Smooth muscle cell (in vitro differentiated cells): ENCODE results near the gene LILRB5. TPM values are rescaled to one million over a fixed set of nuclear protein-coding genes. Genes with fewer than 3 reads are reported as not detected.

Source experiments
- DNase-seq: peaks from one replicate; lab custom pipeline; 2025; ENCODE audit not compliant: unreplicated experiment; lab: John Stamatoyannopoulos, UW
- H2AFZ ChIP-seq: fragments of 200-600 bp; sonication (generic); 2 replicates; pipeline ENCODE4 v1.6.0; 2016; ENCODE audit warnings: antibody characterized with exemption, low read depth, mild to moderate bottlenecking
- H3F3A ChIP-seq: fragments of 200-600 bp; sonication (generic); 2 replicates; pipeline ENCODE4 v1.6.0; 2017; ENCODE audit warnings: antibody characterized with exemption, low read depth
- H3K27ac ChIP-seq: fragments of 200-600 bp; sonication (generic); 2 replicates; pipeline ENCODE4 v1.5.1; 2016; ENCODE audit warnings: low read depth, mild to moderate bottlenecking
- H3K27me3 ChIP-seq: fragments of 200-600 bp; sonication (generic); 2 replicates; pipeline ENCODE4 v1.6.1; 2016; ENCODE audit warnings: low read depth, mild to moderate bottlenecking
- H3K36me3 ChIP-seq: fragments of 200-600 bp; sonication (generic); 2 replicates; pipeline ENCODE4 v1.5.1; 2016; ENCODE audit warnings: low read depth
- H3K4me1 ChIP-seq: fragments of 200-600 bp; sonication (generic); 2 replicates; pipeline ENCODE4 v1.5.1; 2016; ENCODE audit warnings: low read depth
- H3K4me2 ChIP-seq: fragments of 200-600 bp; sonication (generic); 2 replicates; pipeline ENCODE4 v1.6.0; 2016; ENCODE audit warnings: mild to moderate bottlenecking
- H3K4me3 ChIP-seq: fragments of 200-600 bp; sonication (generic); 2 replicates; pipeline ENCODE4 v1.5.1; 2016; ENCODE audit warnings: mild to moderate bottlenecking
- H3K79me2 ChIP-seq: fragments of 200-600 bp; sonication (generic); 2 replicates; pipeline ENCODE4 v1.6.0; 2016; ENCODE audit warnings: low read depth, mild to moderate bottlenecking
- H3K9ac ChIP-seq: fragments of 200-600 bp; sonication (generic); 2 replicates; pipeline ENCODE4 v1.6.0; 2016; ENCODE audit warnings: low read depth
- H3K9me3 ChIP-seq: fragments of 200-600 bp; sonication (generic); replicated peaks from 2 replicates; pipeline ENCODE4 v1.5.1; 2016; ENCODE audit warnings: low read depth
- H4K20me1 ChIP-seq: fragments of 200-600 bp; sonication (generic); 2 replicates; pipeline ENCODE4 v1.6.0; 2016; ENCODE audit warnings: low read depth
- WGBS: methylation state at CpG from one replicate; pipeline ENCODE4 v1.1.7; 2016; ENCODE audit warnings: low lambda C conversion rate; 5-methylcytosine and 5-hydroxymethylcytosine counted together
- polyA plus RNA-seq: library from polyadenylated mRNA; unstranded; fragments of >200 nt; fragmentation: Nextera tagmentation; extraction: Ambion mirVana; gene quantifications from 2 replicates; pipeline ENCODE4 v1.2.1, GENCODE V29; 2016
- total RNA-seq: library from RNA; depleted of rRNA; stranded (reverse); fragments of >200 nt; gene quantifications from 2 replicates; pipeline ENCODE4 v1.2.3, GENCODE V29; 2014
- TF ChIP-seq, protein P1 (sequence below): fragments of 200-600 bp; sonication (generic); IDR thresholded peaks from 2 replicates; pipeline ENCODE4 v1.5.1; 2017; ENCODE audit warnings: borderline replicate concordance, mild to moderate bottlenecking, antibody characterized with exemption; ENCODE audit not compliant: insufficient read depth, poor library complexity, severe bottlenecking

LILRB5 gene
- total and polyA plus RNA-seq, 2 experiments from 2014 or later: not detected

- no peak overlapping the region for H3K27ac ChIP-seq
Observed at GRCh38 chr19:54255105-54255775, 1.8 kb downstream of the LILRB5 start.

DNA sequence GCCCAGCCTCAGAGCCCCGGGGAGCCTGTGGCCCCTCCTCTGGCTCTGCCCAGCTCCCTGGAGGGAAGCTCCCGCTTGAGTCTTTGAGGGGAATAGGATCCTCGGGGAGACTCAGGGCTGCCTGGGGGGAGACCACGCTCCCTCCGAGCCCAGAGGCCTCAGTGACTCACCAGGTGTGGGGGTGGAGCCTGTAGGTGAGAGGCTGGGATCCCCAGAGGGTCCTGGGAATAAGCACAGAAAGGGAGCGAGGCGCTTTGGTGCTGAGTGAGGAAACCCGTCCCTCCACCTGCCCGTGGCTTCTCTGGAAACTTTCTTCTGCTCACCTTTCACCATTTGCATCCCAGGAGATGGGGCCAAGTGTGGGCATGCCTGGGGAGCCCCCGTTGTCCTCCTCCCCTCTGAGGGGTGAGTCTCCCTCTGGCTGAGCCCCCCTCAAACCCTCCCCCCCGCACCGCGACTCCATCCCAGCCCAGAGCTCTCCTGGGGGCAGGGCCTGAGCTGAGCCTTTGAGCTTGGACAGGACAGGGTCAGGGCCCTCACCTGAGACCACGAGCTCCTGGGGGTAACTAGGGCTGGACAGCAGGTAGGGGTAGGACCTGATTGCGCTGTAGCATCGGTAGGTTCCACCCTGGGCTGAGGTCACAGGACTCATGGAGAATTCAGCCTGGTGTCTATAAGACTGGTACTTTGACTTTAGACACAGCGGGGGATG, 2.7 kb downstream of the LILRB5 start:
- whole genome bisulfite sequencing: 77% methylated on average over 14 of the region's 17 CpGs
- Histone ChIP-seq H3K27me3 (peaks cover 13% of the 10 kb centered on the region), H3F3A (no peaks in the 10 kb centered on the region), H3K27ac (no peak overlapping the region), H2AFZ (no peak overlapping the region), H4K20me1 (no peaks in the 10 kb centered on the region), H3K36me3 (no peaks in the 10 kb centered on the region), H3K9me3 (no peaks in the 10 kb centered on the region), H3K4me1 (no peaks in the 10 kb centered on the region), H3K79me2 (no peaks in the 10 kb centered on the region), H3K9ac (no peak overlapping the region), H3K4me3 (no peak overlapping the region), H3K4me2 (no peak overlapping the region)
- TF ChIP-seq, protein P1, sequence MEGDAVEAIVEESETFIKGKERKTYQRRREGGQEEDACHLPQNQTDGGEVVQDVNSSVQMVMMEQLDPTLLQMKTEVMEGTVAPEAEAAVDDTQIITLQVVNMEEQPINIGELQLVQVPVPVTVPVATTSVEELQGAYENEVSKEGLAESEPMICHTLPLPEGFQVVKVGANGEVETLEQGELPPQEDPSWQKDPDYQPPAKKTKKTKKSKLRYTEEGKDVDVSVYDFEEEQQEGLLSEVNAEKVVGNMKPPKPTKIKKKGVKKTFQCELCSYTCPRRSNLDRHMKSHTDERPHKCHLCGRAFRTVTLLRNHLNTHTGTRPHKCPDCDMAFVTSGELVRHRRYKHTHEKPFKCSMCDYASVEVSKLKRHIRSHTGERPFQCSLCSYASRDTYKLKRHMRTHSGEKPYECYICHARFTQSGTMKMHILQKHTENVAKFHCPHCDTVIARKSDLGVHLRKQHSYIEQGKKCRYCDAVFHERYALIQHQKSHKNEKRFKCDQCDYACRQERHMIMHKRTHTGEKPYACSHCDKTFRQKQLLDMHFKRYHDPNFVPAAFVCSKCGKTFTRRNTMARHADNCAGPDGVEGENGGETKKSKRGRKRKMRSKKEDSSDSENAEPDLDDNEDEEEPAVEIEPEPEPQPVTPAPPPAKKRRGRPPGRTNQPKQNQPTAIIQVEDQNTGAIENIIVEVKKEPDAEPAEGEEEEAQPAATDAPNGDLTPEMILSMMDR: no peak
- DNase-seq: no peak

More at GRCh38 chr19:54255105-54255775, 1.8 kb downstream of the LILRB5 start:
- Histone ChIP-seq H3K9ac (no peak overlapping the region), H3K4me2 (no peak overlapping the region), H3K9me3 (no peaks in the 10 kb centered on the region), H3K27me3 (peaks cover 6% of the 10 kb centered on the region), H3K79me2 (no peaks in the 10 kb centered on the region), H4K20me1 (no peaks in the 10 kb centered on the region), H3K4me1 (no peaks in the 10 kb centered on the region), H3F3A (no peaks in the 10 kb centered on the region), H2AFZ (no peak overlapping the region), H3K4me3 (no peak overlapping the region), H3K36me3 (no peaks in the 10 kb centered on the region)
- TF ChIP-seq, protein P1: no peak
- WGBS: 78% methylated on average over 24 of the region's 26 CpGs
- no peak for DNase-seq

DNA sequence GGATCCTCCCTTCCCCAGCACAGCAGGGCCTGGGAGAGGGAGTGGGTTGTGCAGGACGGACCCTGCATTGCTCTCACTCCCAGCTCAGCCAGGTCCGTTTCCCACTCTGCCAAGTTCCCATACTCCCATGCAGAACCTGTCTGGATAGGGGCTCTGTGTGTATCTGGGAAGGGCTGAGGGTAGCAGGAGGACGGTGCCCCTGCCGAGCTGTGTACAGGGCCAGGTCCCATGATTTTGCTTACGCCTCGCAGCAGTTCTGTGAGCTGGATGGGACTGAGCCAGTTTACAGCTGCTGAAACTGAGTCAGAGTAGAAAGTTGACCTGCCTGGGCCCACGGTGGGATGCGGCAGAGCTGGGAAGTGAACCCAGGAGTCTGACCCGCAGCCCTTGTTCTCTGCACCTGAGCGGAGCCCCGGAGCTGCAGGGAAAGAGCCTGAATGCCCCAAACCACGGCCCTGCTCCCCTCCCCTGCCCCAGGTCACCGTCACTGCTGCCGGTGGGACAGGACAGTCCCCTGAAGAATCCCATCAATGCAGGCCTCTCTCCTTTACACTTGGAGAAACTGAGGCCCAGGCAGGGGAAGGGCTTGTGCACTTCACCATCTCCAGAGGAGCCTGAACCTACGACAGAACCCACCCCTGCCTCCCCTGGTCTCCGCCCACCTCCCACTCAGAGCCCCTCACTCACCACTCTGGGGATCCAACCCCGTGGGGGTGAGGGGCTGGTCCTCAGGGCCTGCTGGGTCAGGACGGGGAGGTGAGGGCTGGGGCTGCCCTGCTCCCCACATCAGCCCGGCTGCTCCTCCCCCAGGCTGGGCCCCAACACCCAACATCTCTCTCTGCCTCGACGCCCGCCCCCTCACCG, 3.5 kb downstream of the LILRB5 start:
- WGBS: 85% methylated on average over 18 of the region's 23 CpGs
- peaks cover 15% of the 10 kb centered on the region for H3K27me3 ChIP-seq
- H3K79me2 ChIP-seq: no peaks in the 10 kb centered on the region

More for the DNA sequence above, 3.5 kb downstream of the LILRB5 start:
- Histone ChIP-seq H3F3A (no peaks in the 10 kb centered on the region), H3K27ac (no peak overlapping the region), H3K4me1 (no peaks in the 10 kb centered on the region), H2AFZ (no peak overlapping the region), H3K9me3 (no peaks in the 10 kb centered on the region), H3K4me3 (no peak overlapping the region), H3K9ac (no peak overlapping the region), H3K4me2 (no peak overlapping the region), H4K20me1 (no peaks in the 10 kb centered on the region), H3K36me3 (no peaks in the 10 kb centered on the region)
- TF ChIP-seq, protein P1: no peak
- DNase-seq: no peak
